HG03159 (cell line): ENCODE data around the gene ELP5.

Experiments used
- ATAC-seq: cut with Tn5 transposase; IDR thresholded peaks from one replicate; pipeline ENCODE4 v1.9.1; 2021; ENCODE audit warnings: mild to moderate bottlenecking, moderate library complexity; ENCODE audit not compliant: unreplicated experiment

ELP5 gene

DNA sequence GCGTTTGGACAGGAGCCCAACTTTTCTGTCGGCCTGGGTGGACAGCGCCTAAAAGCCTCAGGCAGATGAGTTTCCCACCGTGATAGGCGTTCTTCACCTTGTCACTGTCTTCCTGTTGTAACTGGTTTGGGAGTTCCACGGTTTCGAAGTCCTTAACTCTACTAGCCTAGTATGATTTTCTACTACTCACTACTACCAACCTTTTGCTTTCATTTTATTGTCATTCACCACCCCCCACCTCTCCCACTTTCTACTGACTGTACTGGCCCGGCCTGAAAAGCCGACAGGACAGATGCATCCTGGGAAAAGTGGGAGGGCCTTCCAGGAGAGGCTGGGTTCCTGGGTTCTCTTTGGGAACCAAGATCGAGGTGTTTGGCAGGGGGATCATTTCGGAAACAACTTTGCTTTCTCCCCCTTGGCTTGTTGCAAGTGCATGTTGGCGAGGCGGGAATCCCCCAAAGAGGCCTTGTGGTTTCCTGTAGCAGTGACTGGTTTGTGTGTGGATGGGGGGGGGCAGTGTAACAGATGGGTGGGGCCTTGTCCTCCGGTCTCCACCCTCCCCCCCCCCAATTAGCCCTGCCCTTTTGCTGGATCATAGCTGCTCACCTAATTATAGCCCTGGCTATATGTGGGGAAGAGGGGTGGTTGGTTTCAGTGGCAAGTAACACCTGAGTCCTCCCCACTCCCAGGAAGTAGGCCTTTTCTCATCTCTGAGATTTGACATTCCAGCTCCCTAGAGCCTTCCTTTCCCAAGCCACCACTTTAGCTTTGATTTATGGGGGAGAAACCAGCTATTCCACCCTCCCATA, 56.8 kb downstream of the ELP5 start:
- ATAC-seq: no peak
